GM20431 (cell line): ENCODE measurements around the gene KIF22.
"Not testable (repeated sequence)": the region's sequence is repeated elsewhere in the genome, so short reads cannot be mapped to it uniquely, and the experiment has no call there.

Source experiments
- in situ Hi-C: fragments of 300-500 bp; cut with MseI, MboI; formaldehyde crosslinking; loops from one replicate; pipeline ENCODE4 v1.15.0; 2020; ENCODE audit warnings: low sequenced_read_pairs; ENCODE audit not compliant: unreplicated experiment

KIF22 gene

DNA sequence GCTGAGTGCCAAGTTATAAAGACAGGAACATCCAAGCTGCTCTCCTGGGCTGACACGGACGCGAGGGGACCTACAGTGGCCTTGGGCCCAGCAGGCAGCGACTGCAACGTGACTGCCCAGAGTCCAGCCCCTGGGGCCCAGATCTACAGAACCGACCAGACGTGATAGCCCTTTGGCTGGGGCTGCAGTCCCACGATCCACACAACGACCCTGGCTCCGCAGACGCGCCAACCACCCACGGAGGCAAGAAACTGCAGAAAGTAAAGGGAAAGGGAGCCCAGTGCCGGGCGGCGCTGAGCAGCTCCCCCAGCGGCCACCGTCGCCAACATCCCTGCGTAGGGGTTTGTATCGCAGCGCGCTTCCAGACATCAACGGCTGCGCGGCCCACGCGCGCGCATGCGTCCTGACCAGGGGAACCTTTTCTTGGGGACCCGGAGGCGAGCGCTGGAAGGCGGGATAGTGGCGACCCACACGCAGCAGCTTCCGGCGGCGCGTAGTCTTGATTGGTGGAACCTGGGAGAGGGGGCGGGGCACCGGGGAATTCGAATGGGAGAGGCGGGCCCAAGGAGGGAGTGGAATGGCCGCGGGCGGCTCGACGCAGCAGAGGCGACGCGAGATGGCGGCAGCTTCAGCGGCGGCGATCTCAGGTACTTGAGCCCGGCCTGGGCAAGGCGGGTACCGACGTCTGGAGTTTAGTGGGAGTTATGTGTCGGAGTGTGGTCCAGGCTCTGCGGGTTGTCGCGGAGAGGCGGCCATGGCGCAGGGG is at the start of gene KIF22:
KIF22 (plus strand) TSS at position 569 of the 766 bp plus-strand sequence; CDS start at position 578, 9 bp downstream.
- in situ Hi-C loops: no loop called here

DNA sequence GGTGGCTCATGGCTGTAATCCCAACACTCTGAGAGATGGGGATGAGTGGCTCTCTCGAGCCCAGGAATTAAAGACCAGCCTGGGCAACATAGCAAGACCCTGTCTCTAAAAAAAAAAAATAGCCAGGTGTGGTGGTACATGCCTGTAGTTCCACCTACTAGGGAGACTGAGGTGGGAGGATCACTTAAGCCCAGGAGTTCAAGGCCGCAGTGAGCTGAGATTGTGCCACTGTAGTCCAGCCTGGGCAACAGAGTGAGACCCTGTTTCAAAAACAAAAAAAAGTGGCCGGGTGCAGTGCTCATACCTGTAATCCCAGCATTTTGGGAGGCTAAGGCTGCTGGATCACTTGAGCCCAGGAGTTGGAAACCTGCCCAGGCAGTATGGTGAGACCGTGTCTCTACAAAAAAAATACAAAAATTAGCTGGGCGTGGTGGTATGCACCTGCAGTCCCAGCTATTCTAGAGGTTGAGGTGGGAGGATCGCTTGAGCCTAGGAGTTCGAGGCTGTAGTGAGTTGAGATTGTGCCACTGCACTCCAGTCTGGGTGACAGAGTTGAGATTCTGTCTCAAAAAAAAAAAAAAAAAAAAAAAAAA is 47.8 kb upstream of the KIF22 start:
- in situ Hi-C loops: no loop called here

DNA sequence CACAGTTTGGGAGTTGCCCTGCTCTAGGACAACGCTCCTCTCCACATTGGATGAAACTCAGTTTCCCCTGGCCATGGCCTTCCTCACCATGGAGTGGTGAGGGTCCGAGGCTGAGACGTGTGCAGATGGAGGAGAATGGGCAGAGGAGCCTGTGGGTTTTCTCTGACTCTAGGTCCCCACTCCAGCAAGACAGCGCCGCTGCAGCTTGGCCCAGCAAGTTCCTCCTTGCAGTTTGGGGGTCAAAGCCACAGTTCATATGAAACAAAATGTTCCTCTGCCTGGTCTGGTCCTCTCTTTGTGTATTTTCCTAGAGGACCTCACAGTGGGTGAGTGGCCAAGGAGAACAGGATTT is 47.1 kb upstream of the KIF22 start:
- in situ Hi-C loops: no loop called here

DNA sequence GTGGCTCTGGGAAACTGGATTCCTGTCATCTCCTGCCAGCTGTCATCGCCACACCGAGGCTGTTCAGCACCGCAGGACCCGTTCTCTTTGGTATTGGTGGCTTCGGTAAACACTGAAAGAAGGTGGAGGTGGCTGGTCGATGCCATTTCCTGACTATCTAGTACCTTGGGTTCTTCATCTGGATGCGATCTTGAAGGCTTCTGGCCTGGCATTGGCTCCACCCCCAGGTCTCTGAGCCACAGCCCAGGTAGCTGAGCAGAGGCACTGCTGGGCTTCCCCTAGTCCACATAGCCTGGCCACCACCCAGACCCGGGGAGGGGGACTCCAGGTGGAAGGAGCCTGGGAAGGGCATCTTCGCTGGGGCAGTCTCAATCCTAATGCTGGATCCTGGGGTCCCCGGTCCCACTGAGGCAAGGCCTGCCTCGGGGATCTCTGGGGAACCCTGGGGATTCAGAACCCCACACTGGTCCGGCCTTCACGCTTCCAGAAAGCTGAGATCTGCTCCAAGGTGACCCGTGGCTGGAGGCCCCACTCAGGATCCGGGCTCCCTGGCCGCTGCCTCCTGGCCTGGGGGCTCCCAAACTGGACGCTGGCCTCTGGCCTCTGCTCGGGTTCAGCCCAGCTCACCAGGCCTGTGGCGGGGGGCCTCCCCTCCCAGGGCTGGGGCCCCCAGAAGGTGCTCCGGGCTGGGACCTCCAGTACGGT is 46.6 kb upstream of the KIF22 start:
- in situ Hi-C loops: no loop called here

DNA sequence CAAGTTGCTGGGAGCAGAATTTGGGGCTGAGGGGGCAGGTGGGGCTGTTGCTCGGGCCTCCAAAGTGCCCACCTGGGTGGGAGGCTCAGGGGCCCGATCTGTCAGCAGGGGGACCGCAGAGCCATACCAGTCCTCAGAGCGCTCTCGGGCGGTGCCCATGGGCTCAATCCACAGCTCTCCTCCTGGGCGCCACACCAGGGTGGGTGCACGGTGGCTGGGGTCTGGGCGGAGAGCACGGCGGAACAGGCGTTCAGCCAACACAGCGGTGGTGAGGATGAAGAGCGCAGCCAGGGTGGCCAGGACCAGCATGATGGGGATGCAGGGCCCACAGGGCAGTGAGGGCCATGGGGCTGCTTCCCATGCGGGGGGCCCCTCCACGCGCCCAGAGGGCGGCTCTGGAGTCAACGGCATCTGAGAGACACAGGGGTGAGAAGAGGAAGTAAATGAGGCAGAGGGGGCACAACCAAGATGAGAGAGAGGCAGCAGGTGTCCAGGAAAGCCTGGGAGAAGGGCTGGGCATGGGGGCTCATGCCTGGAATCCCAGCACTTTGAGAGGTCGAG is 45.9 kb upstream of the KIF22 start:
- in situ Hi-C loops: no loop called here

DNA sequence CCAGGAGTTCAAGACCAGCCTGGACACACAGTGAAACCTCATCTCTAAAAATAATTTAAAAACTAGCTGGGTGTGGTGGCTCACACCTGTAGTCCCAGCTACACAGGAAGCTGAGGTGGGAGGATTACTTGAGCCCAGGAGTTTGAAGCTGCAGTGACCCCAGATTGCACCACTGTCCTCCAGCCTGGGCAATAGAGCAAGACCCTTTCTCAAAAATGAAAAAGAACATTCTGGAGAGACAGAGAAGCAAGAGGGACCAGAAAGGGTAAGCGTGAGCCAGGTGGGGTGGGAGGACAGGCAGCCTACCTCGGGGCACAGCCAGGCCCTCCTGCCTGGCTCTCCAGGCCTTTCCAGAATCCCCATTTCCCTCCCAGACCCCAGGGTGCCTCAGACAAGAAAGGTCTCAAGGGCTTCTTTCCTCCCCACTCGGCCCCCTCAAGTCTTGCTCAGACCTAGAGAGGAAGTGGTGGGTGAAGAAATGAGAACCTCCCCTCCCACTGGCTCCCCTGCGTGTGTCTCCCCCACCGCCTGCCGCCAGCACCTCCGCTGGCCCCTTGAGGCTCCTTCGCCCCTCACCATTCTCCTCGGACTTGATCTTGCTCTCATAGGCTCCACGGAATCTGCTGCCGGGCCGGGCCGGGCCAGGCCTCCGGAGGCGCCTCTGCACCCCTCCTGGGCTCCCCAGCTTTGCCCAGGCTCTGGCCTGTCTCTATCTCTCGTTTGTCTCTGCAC is 45.3 kb upstream of the KIF22 start:
- in situ Hi-C loops: no loop called here

DNA sequence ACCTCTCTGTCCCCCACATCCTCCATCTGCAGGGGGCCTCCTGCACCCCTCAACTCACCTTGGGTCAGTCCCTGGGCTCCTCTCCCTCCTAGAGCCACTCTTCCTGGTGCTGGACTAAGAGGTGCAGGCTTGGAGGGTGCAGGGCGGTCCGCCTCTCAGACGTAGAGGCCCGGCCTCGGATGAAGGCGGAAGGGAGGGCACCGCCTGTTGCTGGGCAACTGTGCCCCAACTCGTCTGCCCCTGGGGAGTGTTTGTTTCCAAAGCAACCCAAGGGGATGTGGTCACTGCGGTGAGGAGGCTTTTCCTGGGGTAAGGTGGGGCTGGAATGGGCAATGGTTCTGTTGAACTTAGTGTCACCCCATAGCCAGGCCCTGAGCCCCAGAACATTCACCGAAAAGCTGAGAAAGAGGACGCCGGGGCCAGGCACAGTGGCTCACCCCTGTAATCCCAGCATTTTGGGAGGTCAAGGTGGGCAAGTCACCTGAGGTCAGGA is 44.7 kb upstream of the KIF22 start, which contains the start of gene C16orf54:
C16orf54 (minus strand) TSS at position 138 of the 493 bp plus-strand sequence. CDS start 1,039 bp downstream, outside the sequence.
- in situ Hi-C loops: no loop called here

DNA sequence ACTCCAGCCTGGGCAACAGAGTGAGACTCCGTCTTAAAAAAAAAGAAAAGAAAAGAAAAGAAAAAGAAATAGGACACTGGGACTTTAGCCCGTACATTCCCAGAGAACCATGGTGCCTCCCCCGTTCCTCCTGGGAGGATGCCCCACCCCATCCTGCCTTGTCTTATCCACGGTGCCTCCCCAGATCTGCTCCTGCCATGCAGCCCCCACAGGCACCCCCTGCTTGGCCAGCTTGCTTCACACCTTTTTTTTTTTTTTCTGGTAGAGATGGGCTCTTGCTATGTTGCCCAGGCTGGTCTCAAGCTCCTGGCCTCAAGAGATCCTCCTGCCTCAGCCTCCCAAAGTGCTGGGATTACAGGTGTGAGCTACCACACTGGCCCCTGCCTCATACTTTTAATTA is 44.0 kb upstream of the KIF22 start:
- in situ Hi-C loops: not testable (repeated sequence)

DNA sequence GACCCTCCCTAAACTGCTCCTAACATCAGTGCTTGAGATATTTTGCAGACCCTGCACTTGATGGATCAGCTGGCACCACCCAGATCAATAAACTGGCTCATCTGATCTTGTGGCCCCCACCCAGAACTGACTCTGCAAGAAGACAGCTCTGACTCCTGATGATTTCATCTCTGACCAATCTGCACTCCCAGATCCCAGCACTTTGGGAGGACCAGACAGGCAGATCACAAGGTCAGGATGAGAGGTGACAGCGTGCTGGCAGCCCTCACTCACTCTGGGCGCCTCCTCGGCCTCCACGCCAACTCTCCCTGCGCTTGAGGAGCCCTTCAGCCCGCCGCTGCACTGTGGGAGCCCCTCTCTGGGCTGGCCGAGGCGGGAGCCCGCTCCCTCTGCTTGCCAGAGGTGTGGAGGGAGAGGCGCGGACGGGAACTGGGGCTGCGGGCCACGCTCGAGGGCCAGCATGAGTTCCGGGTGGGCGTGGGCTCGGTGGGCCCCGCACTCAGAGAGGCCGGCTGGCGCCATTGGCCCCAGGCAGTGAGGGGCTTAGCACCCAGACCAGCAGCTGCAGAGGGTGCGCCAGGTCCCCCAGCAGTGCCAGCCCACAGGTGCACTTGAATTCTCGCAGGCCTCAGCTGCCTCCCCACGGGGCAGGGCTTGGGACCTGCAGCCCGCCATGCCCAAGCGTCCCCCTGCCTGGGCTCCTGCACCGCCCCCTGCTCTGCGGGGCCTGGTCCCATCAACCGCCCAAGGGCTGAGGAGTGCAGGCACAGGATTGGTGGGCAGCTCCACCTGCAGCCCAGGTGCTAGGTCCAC is 42.4 kb upstream of the KIF22 start:
- in situ Hi-C loops: no loop called here

DNA sequence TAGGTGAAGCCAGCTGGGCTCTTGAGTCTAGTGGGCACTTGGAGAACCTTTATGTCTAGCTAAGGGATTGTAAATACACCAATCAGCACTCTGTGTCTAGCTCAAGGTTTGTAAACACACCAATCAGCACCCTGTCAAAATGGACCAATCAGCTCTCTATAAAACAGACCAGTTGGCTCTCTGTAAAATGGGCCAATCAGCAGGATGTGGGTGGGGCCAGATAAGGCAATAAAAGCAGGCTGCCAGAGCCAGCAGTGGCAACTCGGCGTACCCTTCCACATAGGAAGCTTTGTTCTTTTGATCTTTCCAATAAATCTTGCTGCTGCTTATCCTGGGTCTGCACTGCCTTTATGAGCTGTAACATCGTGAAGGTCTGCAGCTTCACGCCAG is 41.8 kb upstream of the KIF22 start:
- in situ Hi-C loops: not testable (repeated sequence)

DNA sequence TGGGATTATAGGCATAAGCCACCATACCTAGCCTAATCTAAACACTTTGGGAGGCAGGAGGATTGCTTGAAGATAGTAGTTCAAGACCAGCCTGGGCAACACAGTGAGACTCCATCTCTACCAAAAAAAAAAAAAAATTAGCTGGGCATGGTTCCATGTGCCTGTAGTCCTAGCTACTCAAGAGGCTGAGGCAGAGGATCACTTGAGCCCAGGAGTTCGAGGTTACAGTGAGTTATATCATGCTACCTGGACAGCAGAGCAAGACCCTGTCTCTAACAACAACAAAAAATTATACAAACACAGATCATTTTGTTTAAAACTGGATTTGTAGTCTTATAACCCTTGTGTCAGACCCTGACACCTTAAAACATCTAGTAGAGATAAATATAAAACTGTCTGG is 37.0 kb upstream of the KIF22 start:
- in situ Hi-C loops: no loop called here

DNA sequence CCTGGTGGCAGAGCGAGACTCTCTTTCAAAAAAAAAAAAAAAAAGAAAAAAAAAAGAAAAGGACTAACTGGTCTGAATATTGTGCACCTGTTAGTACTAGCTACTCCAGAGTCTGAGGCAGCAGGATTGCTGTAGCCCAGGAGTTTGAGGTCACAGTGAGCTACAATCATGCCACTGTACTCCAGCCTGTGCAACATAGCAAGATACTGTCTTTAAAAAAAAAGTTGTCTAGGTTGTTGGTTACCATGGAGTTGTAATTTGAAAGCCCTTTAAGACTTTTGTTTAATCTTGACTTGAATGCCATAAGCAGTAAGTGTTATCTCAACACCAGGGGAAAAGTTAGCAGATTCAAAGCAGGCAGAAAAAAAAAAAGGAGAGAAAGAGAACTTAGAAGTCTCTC is 33.9 kb upstream of the KIF22 start:
- in situ Hi-C loops: no loop called here

DNA sequence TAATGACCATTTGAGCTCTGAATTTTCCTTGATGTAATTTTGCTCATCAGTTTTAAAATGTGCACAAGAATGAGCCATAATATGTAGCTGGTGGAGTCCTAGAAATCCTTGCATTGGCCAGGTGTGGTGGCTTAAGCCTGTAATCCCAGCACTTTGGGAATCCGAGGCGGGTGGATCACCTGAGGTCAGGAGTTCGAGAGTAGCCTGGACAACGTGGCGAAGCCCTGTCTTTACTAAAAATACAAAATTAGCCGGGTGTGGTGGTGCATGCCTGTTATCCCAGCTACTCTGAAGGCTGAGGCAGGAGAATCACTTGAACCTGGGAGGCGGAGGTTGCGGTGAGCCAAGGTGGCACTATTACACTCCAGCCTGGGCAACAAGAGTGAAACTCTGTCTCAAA is 33.5 kb upstream of the KIF22 start:
- in situ Hi-C loops: not testable (repeated sequence)

DNA sequence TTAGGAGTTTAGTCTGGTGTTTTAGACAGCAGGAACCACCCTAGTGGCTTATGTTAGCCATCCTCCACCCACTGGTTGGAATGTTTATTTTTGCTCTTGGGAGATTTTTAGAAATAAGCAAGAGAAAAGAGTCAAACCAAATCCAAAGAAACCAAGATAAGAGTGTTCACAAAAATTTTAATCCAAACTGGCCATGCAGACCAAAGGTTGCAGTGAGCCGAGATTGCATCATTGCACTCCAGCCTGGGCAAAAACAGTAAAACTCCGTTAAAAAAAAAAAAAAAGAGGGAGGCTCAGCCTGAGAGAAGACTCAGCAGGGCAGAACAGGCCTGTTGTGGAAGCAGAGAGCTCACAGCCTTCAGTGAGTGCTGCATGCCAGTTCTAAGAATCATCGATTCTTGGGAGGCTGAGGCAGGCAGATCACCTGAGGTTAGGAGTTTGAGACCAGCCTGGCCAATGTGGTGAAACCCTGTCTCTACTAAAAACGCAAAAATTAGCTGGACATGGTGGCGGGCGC is 32.5 kb upstream of the KIF22 start:
- in situ Hi-C loops: no loop called here

DNA sequence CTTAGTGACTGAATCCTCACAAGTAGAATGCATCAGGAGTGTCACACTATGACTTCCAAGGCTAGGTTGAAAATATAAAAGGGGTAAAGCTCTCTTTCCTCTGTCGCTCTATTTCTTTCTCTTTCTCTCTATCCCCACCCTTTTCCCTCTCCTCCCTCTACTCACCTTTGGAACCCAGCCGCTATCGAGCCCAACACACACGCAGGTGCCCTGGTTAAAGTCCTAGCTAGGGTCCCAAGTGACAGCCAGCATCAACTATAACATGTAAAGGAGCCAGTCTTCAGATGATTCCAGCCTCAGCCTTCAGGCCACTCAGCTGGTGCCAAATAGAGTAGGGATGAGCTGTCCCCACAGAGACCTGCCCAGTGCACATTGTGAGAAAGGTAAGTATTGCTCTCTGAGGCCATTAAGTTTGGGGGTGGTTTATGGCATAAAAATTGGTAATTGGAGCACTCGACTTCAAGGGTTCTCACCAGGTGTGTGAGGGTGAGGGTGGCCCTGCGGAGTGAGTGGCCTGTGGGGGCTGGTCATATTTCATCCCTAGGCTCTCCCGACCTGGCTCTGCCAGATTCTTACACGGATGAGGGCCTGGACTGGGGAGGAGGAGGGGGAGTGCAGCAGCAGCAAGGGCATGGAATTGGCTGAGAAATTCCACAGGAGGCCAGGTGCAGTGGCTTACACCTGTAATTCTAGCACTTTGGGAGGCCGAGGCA is 29.8 kb upstream of the KIF22 start:
- in situ Hi-C loops: no loop called here

DNA sequence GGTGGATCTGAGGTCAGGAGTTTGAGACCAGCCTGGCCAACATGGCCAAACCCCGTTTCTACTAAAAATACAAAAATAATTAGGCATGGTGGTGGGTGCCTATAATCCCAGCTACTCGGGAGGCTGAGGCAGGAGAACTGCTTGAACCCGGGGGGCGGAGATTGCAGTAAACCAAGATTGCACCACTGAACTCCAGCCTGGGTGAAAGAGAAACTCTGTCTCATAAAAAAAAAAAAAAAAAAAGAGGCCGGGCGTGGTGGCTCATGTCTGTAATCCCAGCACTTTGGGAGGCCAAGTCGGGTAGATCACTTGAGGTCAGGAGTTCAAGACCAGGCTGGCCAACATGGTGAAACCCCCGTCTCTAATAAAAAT is 29.3 kb upstream of the KIF22 start:
- in situ Hi-C loops: not testable (repeated sequence)

DNA sequence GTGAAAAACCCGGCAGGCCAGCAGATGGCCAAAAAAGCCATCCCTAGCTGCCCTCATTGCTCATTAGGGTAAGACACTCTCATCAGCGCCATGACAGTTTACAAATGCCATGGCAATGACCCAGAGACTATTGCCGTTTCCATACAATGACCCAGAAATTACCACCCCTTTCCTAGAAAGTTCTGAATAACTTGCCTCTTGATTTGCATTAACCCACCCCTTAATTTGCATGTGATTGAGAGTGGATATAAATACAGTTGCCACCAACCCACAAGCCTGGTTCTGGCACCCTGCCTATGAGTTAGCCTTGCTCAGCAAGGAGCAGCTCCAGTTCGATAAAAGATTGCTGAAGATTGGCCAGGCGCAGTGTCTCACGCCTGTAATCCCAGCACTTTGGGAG is 28.7 kb upstream of the KIF22 start:
- in situ Hi-C loops: no loop called here

DNA sequence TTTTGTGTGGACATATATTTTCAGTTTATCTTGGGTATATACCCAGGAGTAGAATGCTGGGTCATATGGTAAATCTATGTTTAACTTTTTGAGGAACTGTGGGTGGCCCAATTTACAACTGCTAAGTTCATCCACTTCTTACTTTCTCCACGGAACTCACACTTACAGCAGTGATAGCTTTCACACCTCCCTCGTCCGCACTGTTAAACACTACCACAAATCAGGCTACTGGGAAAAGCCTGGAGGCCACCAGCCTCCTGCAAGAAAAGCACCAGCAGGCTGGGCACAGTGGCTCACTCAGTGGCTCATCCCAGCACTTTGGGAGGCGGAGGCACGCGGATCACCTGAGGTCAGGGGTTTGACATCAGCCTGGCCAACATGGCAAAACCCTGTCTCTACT is 27.2 kb upstream of the KIF22 start:
- in situ Hi-C loops: no loop called here
